GM12878 (cell line): ENCODE data around the gene RBM26. TPM values are rescaled to one million over a fixed set of nuclear protein-coding genes. Genes with fewer than 3 reads are reported as not detected.

Experiments used
- ATAC-seq: fragments of 200-7000 bp; cut with Tn5 transposase; 3 replicates; pipeline ENCODE4 v1.9.1; 2020; ENCODE audit warnings: mild to moderate bottlenecking, moderate library complexity
- BruUV-seq: library from RNA; stranded (reverse); fragments of 400-500 nt; replicated peaks from 2 replicates; lab custom pipeline; 2021; lab: Mats Ljungman, UMichigan
- CTCF ChIA-PET: fragments of 300-600 bp; sonication (Branson Sonifier 250); formaldehyde crosslinking; extraction: SDS; loops from one replicate; lab custom pipeline; 2021; ENCODE audit warnings: inconsistent platforms; lab: Yijun Ruan, JAX
- POLR2A ChIA-PET: fragments of 350-600 bp; formaldehyde crosslinking; extraction: SDS; loops from one replicate; lab custom pipeline; 2021; ENCODE audit warnings: inconsistent platforms; lab: Charles Lee
- RAD21 ChIA-PET: fragments of 300-600 bp; sonication (Branson Sonifier 250); formaldehyde crosslinking; loops from one replicate; lab custom pipeline; 2023; ENCODE audit warnings: antibody characterized with exemption; ENCODE audit not compliant: unreplicated experiment; lab: Charles Lee
- SMC1A ChIA-PET: fragments of 300-600 bp; sonication (Branson Sonifier 250); formaldehyde crosslinking; loops from one replicate; lab custom pipeline; 2023; ENCODE audit not compliant: unreplicated experiment, uncharacterized antibody; lab: Charles Lee
- DNase-seq: peaks from one replicate; pipeline ENCODE4 v3.0.0-alpha.2; 2011; ENCODE audit warnings: low read depth, low spot score
- FAIRE-seq: peaks from 3 replicates; lab custom pipeline; 2011; peaks lifted over from hg19 to GRCh38; lab: Jason Lieb, UNC
- H2AFZ ChIP-seq: 2 replicates; pipeline ENCODE4 v1.6.0; 2011; ENCODE audit warnings: low read depth, low read length, control low read depth; ENCODE audit not compliant: control insufficient read depth
- H3K27ac ChIP-seq: 2 replicates; pipeline ENCODE4 v1.5.1; 2011; ENCODE audit warnings: control low read depth; ENCODE audit not compliant: control insufficient read depth, insufficient read depth
- H3K27me3 ChIP-seq, 2 experiments: replicated peaks in 1 of 2; 2 replicates each; pipeline versions ENCODE4 v1.6.0 to v1.6.1; 2011; ENCODE audit warnings: low read length in 1 of 2; ENCODE audit not compliant: control insufficient read depth in 2 of 2, insufficient read depth in 2 of 2
- H3K36me3 ChIP-seq, 2 experiments: 2 replicates each; pipeline ENCODE4 v1.5.1; 2011; ENCODE audit warnings: low read length in 1 of 2; ENCODE audit not compliant: control insufficient read depth in 2 of 2, insufficient read depth in 2 of 2
- H3K4me1 ChIP-seq: 2 replicates; pipeline ENCODE4 v1.6.1; 2011; ENCODE audit warnings: mild to moderate bottlenecking, low read length, moderate library complexity, mixed read lengths; ENCODE audit not compliant: control insufficient read depth, insufficient read depth
- H3K4me2 ChIP-seq: 2 replicates; pipeline ENCODE4 v1.6.0; 2011; ENCODE audit warnings: control low read depth; ENCODE audit not compliant: control insufficient read depth, insufficient read depth
- H3K4me3 ChIP-seq: fragments of 200-600 bp; sonication (generic); 2 replicates; pipeline ENCODE4 v1.5.1; 2016
- H3K79me2 ChIP-seq: 2 replicates; pipeline ENCODE4 v1.6.0; 2011; ENCODE audit warnings: low read length; ENCODE audit not compliant: control insufficient read depth, insufficient read depth
- H3K9ac ChIP-seq: 2 replicates; pipeline ENCODE4 v1.8.0; 2011; ENCODE audit warnings: low read length, control low read depth, mixed read lengths; ENCODE audit not compliant: control insufficient read depth, insufficient read depth
- H3K9me3 ChIP-seq: replicated peaks from 3 replicates; pipeline ENCODE4 v1.5.1; 2011; ENCODE audit warnings: mild to moderate bottlenecking, low read length; ENCODE audit not compliant: control insufficient read depth, insufficient read depth
- H4K20me1 ChIP-seq: 2 replicates; pipeline ENCODE4 v1.6.0; 2011; ENCODE audit not compliant: control insufficient read depth, insufficient read depth
- ATF7 ChIP-seq: fragments of 450-650 bp; IDR thresholded peaks from 2 replicates; pipeline ENCODE4 v1.6.1; 2016; ENCODE audit warnings: low read depth, mild to moderate bottlenecking
- BHLHE40 ChIP-seq, 2 experiments: fragments of 450-650 bp in 1 of 2; IDR thresholded peaks; 2 replicates each; pipeline ENCODE4 v1.6.1; 2011 to 2017; ENCODE audit warnings: low read depth in 2 of 2, borderline replicate concordance in 1 of 2, improper control_type of control experiment in 1 of 2, low read length in 1 of 2, mild to moderate bottlenecking in 1 of 2
- BRCA1 ChIP-seq: IDR thresholded peaks from 2 replicates; pipeline ENCODE4 v1.6.1; 2011; ENCODE audit warnings: low read depth, low read length, improper control_type of control experiment
- CBX5 ChIP-seq: sonication (generic); IDR thresholded peaks from 2 replicates; pipeline ENCODE4 v1.6.1; 2016; ENCODE audit warnings: low read depth, moderate library complexity, mild to moderate bottlenecking, inconsistent platforms
- CREM ChIP-seq: IDR thresholded peaks from 2 replicates; pipeline ENCODE4 v1.6.1; 2014; ENCODE audit warnings: antibody characterized with exemption, low read depth
- EED ChIP-seq: sonication (generic); IDR thresholded peaks from 2 replicates; pipeline ENCODE4 v1.6.1; 2016; ENCODE audit warnings: antibody characterized with exemption, low read depth
- JUND ChIP-seq: IDR thresholded peaks from 2 replicates; pipeline ENCODE4 v1.6.1; 2012; ENCODE audit warnings: low read depth, mild to moderate bottlenecking, low read length, improper control_type of control experiment, moderate library complexity
- KAT2A ChIP-seq: conservative IDR thresholded peaks from 2 replicates; pipeline ENCODE4 v1.6.1; 2011; ENCODE audit warnings: low read depth, low read length; ENCODE audit not compliant: control insufficient read depth
- MEF2B ChIP-seq: fragments of 450-650 bp; IDR thresholded peaks from 2 replicates; pipeline ENCODE4 v1.6.1; 2018; ENCODE audit warnings: mild to moderate bottlenecking, moderate library complexity; ENCODE audit not compliant: partially characterized antibody, poor library complexity, severe bottlenecking
- NFYB ChIP-seq: IDR thresholded peaks from 2 replicates; pipeline ENCODE4 v1.6.1; 2011; ENCODE audit warnings: low read depth, mild to moderate bottlenecking, low read length, improper control_type of control experiment, moderate library complexity; ENCODE audit not compliant: insufficient read depth
- RELA ChIP-seq: fragments of 450-650 bp; IDR thresholded peaks from 2 replicates; pipeline ENCODE4 v1.8.0; 2014; ENCODE audit warnings: borderline replicate concordance; ENCODE audit not compliant: partially characterized antibody
- RFX5 ChIP-seq: IDR thresholded peaks from 2 replicates; pipeline ENCODE4 v1.6.1; 2011; ENCODE audit warnings: low read depth, low read length, improper control_type of control experiment
- RUNX3 ChIP-seq: IDR thresholded peaks from 2 replicates; pipeline ENCODE4 v1.6.1; 2012; ENCODE audit warnings: low read length, inconsistent platforms
- SMARCA5 ChIP-seq: fragments of 450-650 bp; IDR thresholded peaks from 2 replicates; pipeline ENCODE4 v1.6.1; 2017; ENCODE audit warnings: mild to moderate bottlenecking
- SREBF1 ChIP-seq: IDR thresholded peaks from 2 replicates; pipeline ENCODE4 v1.6.1; 2012; ENCODE audit warnings: mild to moderate bottlenecking, low read length
- SUZ12 ChIP-seq: fragments of 200-600 bp; sonication (generic); IDR thresholded peaks from one replicate; pipeline ENCODE4 v1.6.1; 2018; ENCODE audit warnings: antibody characterized with exemption, mild to moderate bottlenecking; ENCODE audit not compliant: unreplicated experiment
- whole genome bisulfite sequencing: methylation state at CpG from one replicate; pipeline ENCODE4 v1.1.6; 2016; ENCODE audit warnings: low lambda C conversion rate; ENCODE audit not compliant: insufficient replicate concordance, insufficient coverage; ENCODE audit errors: missing lambda C conversion rate; 5-methylcytosine and 5-hydroxymethylcytosine counted together
- in situ Hi-C: fragments of 300-500 bp; cut with MboI; formaldehyde crosslinking; loops from 9 replicates; pipeline ENCODE4 v1.14.3; 2018; ENCODE audit warnings: mixed read lengths
- intact Hi-C: fragments of 100-400 bp; cut with micrococcal nuclease; formaldehyde crosslinking; loops from one replicate; pipeline ENCODE4 v1.14.2; 2022; ENCODE audit not compliant: unreplicated experiment
- polyA plus RNA-seq, 11 experiments: library from polyadenylated mRNA; depleted of rRNA in 4 of 11; unstranded in 6 of 11; stranded (reverse) in 5 of 11; fragments of >200 nt; fragmentation: Nextera tagmentation in 4 of 11; fragmentation: Illumina TruSeq in 1 of 11; extraction: Ambion mirVana in 4 of 11; extraction: Trizol in 1 of 11; gene quantifications; 1 replicate in 1 of 11; 2 replicates in 10 of 11; pipeline versions ENCODE4 v1.2.1 to v1.2.3, GENCODE V29; 2011 to 2016; ENCODE audit warnings: inconsistent platforms in 2 of 11, missing spikeins in 2 of 11, low read depth in 1 of 11
- total RNA-seq, 4 experiments: library from RNA; depleted of rRNA in 3 of 4; stranded (reverse); fragments of >200 nt in 3 of 4; fragmentation: Illumina TruSeq in 1 of 4; extraction: Trizol in 1 of 4; gene quantifications; 2 replicates each; pipeline versions ENCODE4 v1.2.1 to v1.2.3, GENCODE V29; 2013 to 2021
- TF ChIP-seq, protein P1 (sequence below): fragments of 450-650 bp; formaldehyde crosslinking; IDR thresholded peaks from 2 replicates; pipeline ENCODE4 v1.4.0; 2022; ENCODE audit warnings: mild to moderate bottlenecking, moderate library complexity
- TF ChIP-seq, protein P2 (sequence below), 3 experiments: IDR thresholded peaks in 2 of 3; conservative IDR thresholded peaks in 1 of 3; 2 replicates each; pipeline ENCODE4 v1.5.1; 2011; ENCODE audit warnings: low read depth in 3 of 3, low read length in 3 of 3, mild to moderate bottlenecking in 3 of 3, control low read depth in 2 of 3, moderate library complexity in 2 of 3, inconsistent platforms in 1 of 3, mixed read lengths in 1 of 3; ENCODE audit not compliant: control insufficient read depth in 2 of 3, insufficient read depth in 1 of 3; ENCODE audit errors: extremely low read depth in 1 of 3

The RBM26 gene
- total and polyA plus RNA-seq, 10 of the 15 experiments (the other 5 are each of a cell fraction or from before 2014, with no cell fraction given): 17.6 to 71.3 (median 38.9) TPM

DNA sequence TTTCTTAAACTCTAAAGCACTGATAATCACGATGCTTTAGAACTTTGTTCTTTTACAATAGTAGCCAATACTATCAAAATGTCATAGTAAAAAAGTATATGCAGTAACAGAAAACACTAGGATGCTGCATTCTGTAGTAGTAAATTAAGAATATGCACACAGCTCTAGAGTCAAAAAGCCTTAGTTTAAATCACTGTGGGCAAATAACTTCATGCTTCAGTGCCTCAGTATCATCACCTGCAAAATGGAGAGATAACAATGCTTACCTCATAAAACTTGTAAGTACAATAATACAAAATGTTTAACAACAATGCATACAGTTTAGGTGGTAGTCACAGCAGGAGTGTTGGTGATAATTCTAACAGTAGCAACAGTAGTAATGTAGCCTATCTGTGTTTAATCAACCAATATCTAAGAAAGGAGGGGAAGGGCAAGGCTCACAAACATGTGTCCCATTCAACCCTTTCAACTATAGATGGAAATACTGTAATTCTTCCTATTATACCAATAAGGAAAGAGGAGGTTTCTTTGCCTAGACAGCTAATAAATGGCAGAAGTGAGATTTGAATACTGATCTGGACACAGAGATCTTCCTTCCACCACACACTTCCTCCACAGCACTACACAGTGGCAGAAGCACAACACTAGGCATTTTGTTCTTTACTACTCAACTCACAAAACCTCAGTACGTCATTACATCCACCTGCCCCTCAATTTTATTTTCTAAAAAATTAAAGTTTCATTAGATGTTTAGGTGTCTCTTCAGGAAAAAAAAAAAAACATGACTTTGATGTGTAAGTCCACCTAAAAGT, 4.6 kb downstream of the RBM26 start:
- peak; percentile 64 for ATAC-seq
- RAD21 ChIA-PET: interaction anchor here (0.6 to 2.7 kb wide), 5 partner anchors 9 to 413 kb away, joined by 3 to 14 read pairs (median 6); no protein-coding TSS in a partner anchor
- peak; percentile 7 for FAIRE-seq
- H3K27me3 ChIP-seq: no peaks in the 10 kb centered on the region
- DNase-seq: no peak
- no peaks in the 10 kb centered on the region for H4K20me1 ChIP-seq
- H3K9ac ChIP-seq: peak overlapping the region; percentile 26; the same call in 1 of the 2 replicates
- CTCF ChIA-PET: interaction anchor here (0.6 to 4.7 kb wide), 5 partner anchors 8 to 319 kb away, joined by 3 to 32 read pairs (median 6); no protein-coding TSS in a partner anchor
- WGBS: 21% methylated on average over 2 of the region's 2 CpGs
- in situ Hi-C loops: no loop called here
- H3K9me3 ChIP-seq: peaks cover 8% of the 10 kb centered on the region; the same call in 2 of the 3 replicates
- peak overlapping the region; percentile 99; the same call in 1 of the 2 replicates for H3K27ac ChIP-seq
- peak overlapping the region; percentile 26 for H3K4me2 ChIP-seq
- intact Hi-C loops: no loop called here
- POLR2A ChIA-PET: interaction anchor here (0.6 to 2.5 kb wide), 5 partner anchors 10 to 1001 kb away, joined by 3 to 10 read pairs (median 4); no protein-coding TSS in a partner anchor
- SMC1A ChIA-PET: interaction anchor here (0.6 to 3.8 kb wide), 10 partner anchors 9 to 407 kb away, joined by 3 to 22 read pairs (median 3); no protein-coding TSS in a partner anchor
- peaks cover 100% of the 10 kb centered on the region for H3K79me2 ChIP-seq
- BruUV-seq: no TSS peak
- peaks cover 2 to 14% of the 10 kb centered on the region in 2 experiments; a peak in 3 of 4 replicates for H3K36me3 ChIP-seq
- peaks cover 2% of the 10 kb centered on the region; the same call in 1 of the 2 replicates for H3K4me1 ChIP-seq
- no peak overlapping the region for H2AFZ ChIP-seq
- peak overlapping the region; percentile 99; the same call in 1 of the 2 replicates for H3K4me3 ChIP-seq
- TF ChIP-seq SREBF1 (no peak), EED (no peak), CBX5 (no peak), ATF7 (peak; percentile 54; the same call in 1 of the 2 replicates), RELA (no peak), KAT2A (no peak), BRCA1 (no peak), NFYB (no peak), SMARCA5 (0 out of 2 replicates have a peak, but pooled peaks have one; percentile 49), CREM (0 out of 2 replicates have a peak, but pooled peaks have one; percentile 26), JUND (no peak), BHLHE40 (IDR thresholded peaks at IDR 0.05; ENCODE audit: borderline replicate concordance in 1 of 2, low read depth in 2 of 2, low read length in 1 of 2) (0 out of 4 replicates have a peak, but pooled peaks of 1 of the 2 experiments have one; percentile 5), MEF2B (no peak), RUNX3 (peak; percentile 25; the same call in 1 of the 2 replicates), SUZ12 (no peak), RFX5 (no peak)
- TF ChIP-seq, protein P1, sequence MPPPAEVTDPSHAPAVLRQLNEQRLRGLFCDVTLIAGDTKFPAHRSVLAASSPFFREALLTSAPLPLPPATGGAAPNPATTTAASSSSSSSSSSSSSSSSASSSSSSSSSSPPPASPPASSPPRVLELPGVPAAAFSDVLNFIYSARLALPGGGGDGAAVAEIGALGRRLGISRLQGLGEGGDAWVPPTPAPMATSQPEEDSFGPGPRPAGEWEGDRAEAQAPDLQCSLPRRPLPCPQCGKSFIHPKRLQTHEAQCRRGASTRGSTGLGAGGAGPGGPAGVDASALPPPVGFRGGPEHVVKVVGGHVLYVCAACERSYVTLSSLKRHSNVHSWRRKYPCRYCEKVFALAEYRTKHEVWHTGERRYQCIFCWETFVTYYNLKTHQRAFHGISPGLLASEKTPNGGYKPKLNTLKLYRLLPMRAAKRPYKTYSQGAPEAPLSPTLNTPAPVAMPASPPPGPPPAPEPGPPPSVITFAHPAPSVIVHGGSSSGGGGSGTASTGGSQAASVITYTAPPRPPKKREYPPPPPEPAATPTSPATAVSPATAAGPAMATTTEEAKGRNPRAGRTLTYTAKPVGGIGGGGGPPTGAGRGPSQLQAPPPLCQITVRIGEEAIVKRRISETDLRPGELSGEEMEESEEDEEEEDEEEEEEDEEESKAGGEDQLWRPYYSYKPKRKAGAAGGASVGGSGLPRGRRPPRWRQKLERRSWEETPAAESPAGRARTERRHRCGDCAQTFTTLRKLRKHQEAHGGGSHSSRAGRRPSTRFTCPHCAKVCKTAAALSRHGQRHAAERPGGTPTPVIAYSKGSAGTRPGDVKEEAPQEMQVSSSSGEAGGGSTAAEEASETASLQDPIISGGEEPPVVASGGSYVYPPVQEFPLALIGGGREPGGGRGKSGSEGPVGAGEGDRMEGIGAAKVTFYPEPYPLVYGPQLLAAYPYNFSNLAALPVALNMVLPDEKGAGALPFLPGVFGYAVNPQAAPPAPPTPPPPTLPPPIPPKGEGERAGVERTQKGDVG (CRISPR knock-in tag): no peak
- TF ChIP-seq, protein P2, sequence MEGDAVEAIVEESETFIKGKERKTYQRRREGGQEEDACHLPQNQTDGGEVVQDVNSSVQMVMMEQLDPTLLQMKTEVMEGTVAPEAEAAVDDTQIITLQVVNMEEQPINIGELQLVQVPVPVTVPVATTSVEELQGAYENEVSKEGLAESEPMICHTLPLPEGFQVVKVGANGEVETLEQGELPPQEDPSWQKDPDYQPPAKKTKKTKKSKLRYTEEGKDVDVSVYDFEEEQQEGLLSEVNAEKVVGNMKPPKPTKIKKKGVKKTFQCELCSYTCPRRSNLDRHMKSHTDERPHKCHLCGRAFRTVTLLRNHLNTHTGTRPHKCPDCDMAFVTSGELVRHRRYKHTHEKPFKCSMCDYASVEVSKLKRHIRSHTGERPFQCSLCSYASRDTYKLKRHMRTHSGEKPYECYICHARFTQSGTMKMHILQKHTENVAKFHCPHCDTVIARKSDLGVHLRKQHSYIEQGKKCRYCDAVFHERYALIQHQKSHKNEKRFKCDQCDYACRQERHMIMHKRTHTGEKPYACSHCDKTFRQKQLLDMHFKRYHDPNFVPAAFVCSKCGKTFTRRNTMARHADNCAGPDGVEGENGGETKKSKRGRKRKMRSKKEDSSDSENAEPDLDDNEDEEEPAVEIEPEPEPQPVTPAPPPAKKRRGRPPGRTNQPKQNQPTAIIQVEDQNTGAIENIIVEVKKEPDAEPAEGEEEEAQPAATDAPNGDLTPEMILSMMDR (IDR thresholded peaks at IDR 0.05 in 2 of 3, conservative IDR thresholded peaks at IDR 0.05 in 1 of 3; ENCODE audit: control insufficient read depth in 2 of 3, extremely low read depth in 1 of 3, insufficient read depth in 1 of 3, low read depth in 3 of 3, low read length in 3 of 3): peak in 1 of 3 experiments; percentile 8; a peak in 2 of 6 replicates
